Left kidney (tissue), 2 donors: ENCODE results near the gene AKNAD1. TPM values are rescaled to one million over a fixed set of nuclear protein-coding genes. Genes with fewer than 3 reads are reported as not detected.
A peak's percentile ranks its signal among the peaks of the same experiment; 100 is the strongest.
"Not testable (repeated sequence)": the region's sequence is repeated elsewhere in the genome, so short reads cannot be mapped to it uniquely, and the experiment has no call there.

Source experiments
- DNase-seq: peaks from one replicate; pipeline ENCODE4 v3.0.0-alpha.2; 2013
- polyA plus RNA-seq: library from polyadenylated mRNA; unstranded; fragments of 120-200 nt; gene quantifications from one replicate; pipeline ENCODE4 v1.2.1, GENCODE V29; 2013; ENCODE audit not compliant: insufficient read length

Gene AKNAD1
- polyA plus RNA-seq, 1 donor = not detected

DNA sequence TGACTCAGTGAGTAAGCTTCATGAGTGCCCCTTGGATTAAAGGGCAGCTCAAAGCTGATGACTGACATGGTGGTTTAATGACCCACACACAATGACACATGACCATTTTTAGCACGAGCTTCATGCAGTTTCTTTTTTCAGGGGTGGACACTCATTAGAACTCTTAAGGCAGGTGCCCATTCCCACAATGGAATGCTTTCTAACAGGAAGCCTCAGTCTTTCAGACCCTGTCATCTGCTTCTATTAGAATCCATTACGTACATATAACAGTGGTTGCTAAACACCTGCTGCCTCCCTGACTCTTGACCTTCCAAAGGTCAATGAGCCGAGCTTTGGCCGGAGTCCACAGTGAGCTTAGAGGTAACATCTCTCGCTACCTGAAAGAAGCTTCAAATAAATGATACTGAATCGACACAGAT lies 27.4 kb downstream of the AKNAD1 start:
- DNase-seq = no peak

DNA sequence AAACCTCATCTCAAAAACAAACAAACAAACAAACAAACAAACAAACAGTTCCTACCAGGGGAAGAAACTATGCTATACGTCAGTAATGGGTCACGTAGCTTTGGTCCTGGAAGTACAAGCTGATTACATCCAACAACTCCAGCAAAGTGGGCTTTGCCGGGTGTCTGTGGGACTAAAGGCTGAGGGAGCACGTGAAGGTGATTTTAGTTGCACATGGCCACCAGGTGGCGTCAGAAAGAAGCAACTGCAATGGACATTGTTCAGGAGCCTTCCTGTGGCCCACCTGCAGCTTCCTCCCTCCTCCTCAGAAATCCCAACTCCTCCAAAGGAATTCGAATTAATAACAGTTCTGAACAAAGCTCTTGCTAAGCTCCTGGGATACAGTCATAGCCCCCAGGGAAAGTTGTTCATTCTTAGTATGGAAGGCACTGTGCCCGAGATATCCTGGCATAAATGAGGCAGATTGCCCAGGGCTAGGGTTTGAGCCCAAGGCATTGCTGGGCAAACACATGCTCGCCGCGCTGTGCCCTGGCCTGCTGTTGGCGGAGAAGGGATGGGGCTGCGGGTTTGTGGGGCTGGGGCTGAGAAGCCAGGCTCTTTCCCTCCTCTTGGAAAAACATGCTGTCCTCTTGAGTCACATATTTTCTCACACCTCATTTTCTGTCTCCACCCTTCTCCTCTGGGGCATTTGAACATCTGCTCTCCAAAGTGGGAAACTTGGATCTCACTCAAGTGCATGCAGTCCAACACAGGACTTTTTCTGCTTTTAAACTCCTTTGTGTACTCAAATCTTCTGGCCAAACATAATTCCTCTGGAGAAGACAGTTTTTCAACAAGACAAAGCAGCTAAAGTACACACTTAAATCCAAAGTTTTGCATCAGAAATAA lies 28.6 kb downstream of the AKNAD1 start:
- DNase-seq = peak; percentile 74

DNA sequence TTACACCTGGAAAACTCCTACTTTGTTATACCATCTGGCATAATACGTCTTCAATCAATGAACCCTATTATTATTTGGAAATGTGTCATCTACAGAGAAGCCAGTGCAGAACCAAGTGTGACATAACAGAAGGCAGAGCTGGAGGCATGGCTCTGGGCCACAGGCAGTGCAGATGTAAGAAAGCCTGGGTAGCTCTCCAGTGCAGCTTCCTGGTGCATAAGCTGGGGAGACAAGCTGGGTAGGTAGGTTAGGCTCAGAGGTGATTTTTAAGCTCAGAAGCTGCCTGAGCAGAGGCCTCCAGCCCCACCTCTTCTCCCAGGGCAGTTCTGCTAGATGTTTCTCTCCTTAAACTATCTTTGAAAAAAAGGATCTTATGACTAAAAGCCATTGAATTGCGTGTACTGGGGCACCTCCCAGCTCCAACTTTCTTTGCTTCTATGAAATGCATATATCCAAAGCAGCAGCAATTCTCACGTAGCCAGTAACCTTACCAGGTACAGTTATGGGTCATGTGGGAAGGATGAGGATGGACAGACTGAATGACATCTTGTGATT lies 30.7 kb downstream of the AKNAD1 start:
- DNase-seq = no peak

DNA sequence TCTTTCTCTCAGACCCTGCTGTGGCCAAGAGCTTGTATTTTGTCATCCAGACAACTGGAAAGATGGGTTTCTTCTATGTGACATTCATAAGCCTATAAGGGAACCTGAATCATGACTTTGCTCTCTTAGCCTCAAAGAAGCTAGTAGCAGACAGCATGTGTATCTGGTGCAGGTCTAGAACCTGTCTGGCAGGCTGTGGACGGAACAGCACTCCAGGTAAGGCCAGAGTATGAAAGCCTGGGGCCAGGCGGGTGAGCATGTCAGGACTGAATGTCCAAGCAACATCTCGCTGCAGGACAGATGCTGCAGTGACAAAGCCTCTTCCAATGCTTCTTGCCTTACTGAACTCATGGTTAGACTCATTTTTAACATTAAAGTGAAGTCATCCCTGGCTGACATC lies 32.8 kb downstream of the AKNAD1 start:
- DNase-seq = no peak

DNA sequence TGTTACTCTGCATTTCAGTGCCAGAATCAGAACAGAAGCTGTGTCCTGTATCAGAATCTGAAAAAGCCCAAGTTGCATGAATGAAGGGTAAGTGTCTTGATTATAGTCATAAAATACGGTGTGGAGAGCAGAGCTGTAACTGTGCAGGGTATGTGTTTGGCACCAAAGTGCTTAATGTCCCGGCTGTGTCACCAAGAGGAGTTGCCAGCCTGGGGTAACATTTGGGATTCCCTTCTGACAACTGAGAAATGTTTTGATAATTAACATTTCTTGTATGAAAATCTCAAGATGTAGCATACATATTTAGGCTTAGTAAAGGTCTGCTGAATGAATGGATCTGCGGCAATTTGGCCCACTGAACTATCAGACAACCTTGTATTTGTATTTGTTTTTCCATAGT lies 33.3 kb downstream of the AKNAD1 start:
- no peak for DNase-seq

DNA sequence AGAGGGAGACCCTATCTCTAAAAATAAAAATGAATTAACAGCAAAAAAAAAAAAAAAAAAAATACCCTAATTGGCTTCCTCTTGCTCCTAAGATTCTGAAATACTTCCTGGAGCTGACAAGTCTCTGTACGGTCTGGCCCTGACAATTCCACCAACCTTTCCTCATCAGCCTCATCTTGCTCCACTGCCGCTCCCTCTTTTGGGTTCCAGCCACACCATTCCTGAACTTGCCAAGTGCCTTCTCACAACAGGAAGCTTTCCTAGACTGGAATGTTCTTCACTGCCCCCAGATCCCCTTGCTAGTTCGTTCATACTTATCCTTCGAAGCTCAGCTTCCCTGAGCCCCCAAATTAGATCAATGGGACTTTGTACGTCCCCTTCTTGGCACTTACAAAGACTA lies 37.0 kb downstream of the AKNAD1 start:
- no peak for DNase-seq

DNA sequence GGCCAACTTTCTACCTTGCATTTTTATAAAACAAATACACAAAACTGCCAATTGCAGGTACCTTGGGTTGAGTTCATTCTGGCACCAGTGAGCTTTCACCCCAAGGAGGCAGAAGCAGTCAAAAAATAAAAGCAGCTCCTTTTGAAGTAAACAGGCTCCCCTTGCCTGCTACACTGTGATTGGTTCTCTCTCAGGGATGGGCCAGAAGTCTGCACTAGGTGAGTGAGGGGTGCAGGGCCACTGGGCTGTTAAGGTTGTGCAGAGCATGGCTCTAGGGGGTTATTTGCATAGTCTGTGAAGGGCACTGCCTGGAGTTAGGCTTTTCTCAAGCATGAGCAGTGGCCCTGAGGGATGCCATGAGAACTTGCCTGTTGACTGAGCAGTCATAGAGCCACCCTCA lies 39.1 kb downstream of the AKNAD1 start:
- DNase-seq = no peak

DNA sequence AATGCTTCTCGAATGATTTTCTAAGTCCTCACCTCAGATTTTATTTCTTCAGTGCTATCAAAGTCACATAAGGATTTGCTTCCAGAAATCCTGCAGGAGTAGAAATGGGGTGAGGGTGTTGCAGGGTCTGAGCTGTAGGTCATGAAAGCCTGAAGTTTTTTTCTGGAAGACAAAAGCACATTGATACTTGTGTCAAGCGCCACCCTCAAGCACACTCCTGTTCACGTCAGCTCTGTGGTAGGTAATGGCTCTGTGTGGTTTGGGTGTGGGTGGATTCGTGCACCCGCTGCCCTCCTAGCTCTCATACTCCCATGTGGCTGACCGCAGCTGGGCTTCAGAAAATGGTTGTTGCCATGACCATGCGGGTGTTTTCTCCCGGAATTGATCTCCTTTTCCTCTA lies 39.9 kb downstream of the AKNAD1 start:
- no peak for DNase-seq

DNA sequence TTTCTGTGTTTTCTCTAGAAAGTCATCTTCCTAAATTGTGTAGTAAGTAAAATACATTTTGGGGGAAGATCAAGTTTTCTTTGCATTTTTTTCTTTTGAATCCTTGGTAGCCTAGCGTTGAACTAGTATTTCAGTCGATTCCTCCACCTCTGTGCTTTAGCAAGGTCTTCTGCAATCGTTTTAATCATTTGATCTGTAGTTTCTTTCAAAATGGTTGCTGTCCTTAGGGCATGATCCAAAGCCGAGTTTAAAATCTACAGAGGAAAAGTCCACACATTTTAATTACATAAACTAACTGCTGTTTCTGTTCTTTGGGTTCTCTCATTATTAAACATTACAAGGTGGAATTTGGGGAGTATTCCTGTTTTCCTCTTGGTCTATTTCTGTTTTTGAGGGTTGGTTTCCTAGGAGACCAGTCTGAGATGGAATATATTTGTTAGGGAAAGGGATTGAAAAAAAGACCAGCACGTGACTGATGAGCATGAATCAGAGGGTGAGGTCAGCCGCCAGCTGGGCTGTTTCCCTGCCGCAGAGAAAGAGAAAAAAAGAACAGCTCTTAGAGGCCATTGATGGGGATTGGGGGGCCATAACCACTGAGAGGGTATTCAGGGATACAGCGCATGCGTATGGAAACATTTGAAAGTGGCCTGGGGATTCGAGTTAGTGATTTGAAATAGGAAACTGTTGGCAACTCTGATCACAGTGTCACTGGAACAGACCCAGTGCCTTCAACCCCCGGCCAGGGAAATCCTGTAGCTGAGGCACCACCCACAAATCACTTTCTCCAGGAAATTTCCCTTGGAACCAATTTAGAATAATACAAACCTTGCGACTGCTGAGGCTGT lies 40.6 kb downstream of the AKNAD1 start:
- peak; percentile 81 for DNase-seq

DNA sequence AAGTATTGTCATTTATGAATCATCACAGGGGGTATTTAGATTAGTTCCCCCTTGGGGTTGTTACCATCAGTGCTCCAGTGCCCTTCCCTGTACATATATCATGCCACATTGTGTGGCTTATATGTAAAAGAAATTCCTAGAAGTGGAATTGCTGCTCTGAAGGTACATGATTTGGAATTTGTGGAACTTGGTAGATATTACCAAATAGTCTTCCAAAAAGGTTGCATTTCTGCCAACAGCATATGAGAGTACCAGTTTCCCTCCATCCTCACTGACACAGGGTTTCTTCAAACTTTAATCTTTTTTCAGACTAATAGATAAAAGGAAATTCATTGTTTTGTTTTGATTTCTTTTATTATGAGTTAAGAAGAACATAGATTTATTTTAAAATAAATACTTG lies 41.3 kb downstream of the AKNAD1 start:
- no peak for DNase-seq

DNA sequence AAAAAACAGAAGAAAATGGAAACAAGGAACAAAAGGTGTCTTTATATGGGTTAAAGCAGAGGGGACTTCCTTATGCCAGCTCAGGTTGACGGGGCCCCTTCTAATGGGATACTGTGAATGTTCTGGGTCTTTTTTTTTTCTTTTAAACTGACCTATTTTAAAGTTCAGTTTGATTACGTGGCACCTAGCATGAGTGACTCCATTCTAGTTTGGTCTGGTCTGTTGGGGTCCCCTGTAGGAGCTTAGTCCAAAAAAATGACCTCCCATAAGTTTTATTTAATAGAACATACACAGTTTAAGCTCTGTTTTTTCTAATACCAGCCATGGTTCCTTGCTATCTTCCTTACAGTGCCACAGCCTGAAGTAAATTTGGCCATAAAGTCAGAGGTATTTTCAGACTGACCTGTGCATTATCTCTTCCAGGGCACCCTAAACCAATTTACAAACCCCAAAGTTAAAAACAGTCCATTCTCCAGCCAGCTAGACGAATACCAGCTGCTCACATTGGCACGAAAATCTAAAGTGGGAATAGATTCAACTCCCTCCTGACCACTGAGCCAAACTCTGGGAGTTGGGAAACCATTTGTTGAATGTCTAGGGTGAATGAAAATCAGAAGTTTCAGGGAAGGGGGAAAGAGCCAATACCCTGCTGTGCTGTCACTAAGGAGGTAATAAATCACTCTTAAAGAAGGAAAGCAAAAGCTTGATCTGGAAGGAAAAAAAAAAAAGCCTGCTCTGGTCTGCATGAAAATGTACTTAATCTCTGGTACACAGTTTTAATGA lies 42.4 kb downstream of the AKNAD1 start:
- DNase-seq = no peak

DNA sequence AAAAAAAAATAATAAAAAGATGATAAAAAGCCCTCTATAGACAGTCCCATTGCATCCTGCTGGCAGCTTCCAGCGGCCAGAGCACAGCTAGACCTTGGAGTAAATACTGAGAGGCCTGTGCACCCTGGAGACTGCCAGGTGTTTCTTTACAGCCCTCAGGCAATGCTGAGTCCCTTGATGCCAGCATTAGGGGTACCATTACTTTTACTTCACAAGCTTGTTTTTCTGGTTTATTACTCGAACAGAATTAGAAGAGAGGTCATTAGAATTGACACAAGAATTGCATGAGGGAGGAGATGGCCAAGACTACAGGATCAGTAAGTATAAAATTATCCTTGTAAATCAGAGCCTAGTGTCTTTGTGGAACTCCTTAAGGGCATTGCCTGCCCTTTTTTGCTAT lies 43.6 kb downstream of the AKNAD1 start:
- DNase-seq = no peak

DNA sequence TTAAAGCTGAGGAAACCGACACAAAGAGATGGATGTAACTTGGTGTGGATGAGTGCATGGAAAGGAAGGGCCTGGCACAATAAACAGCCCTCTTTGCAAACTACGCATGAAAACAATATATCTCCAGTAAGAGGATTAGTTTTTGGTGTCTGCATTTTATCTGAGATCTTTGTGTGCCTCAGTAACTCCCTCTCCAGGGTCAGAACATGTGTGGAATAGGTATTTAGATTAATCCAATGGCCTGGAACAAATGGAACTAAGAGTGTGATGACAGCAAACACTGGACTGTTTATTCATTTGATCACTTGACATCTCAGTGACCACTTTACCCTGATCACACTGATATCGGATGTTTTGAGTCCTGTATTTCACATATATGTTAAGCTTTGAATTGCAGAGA lies 45.3 kb downstream of the AKNAD1 start:
- no peak for DNase-seq

DNA sequence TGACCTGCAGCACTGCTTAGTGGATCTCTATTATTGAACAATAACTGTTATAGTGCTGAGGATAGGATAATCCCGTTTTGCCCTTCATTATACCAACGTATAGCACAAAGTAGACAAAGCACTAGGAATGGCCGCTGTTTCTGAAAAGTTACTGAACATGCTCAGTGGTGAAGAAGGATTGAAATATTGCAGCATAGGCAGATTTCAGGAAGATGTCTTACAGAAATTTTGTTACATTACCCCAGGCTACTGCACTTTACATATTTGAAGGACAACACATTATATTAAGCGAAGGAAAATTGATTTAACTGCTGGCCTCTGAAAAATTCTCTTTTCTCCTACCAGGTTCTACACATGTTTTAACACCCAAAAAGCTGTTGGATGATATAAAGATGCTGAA lies 48.5 kb downstream of the AKNAD1 start:
- DNase-seq = no peak

DNA sequence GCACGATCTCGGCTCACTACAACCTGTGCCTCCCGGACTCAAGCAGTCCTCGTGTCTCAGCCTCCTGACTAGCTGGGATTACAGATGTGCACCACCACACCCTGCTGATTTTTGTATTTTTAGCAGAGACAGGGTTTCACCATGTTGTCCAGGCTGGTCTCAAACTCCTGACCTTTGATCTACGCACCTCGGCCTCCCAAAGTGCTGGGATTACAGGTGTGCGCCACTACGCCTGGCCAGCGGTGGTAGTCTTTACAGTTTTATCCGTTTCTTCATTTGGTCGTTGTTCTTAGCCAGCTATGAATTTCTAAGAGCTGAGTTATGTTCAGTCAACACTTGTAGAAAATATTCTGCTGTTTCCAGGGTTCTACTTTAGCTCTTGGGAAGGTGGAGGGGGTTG lies 53.3 kb downstream of the AKNAD1 start:
- no peak for DNase-seq

DNA sequence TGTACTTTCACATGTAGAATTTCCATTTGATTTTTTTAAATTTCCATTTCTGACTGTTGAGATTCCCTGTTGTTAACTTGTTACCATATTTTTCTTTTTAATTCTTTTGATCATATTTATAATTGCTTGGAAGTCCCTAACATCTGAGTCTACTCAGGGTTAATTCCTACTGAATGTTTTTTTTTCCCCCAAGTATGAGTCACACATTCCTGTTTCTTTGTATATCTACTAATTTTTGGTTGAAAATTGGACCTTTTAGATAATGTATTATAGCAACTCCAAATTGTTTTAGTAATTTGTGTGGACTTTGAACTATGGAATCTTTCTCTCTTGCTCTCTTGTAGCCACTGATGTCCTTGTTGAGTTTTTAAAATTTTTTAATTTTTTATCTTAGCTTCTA lies 55.8 kb downstream of the AKNAD1 start:
- no peak for DNase-seq

DNA sequence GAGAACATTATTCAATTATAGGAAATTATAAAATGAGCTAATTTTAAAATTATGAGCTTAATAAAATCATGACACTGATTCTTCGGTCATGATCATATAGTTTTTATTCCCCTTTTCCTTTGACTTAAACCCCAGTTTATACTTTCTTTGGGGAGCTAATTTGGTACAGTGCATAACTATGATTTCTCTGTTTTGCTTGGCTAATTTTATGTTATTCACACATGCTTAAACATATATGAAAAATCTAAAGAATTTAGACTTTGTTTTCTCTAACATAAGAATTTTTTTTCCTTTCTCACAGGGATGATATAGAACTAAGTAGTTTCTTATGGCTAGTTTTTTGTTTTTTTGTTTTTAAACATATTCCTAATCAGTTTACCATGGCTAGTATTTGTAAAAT lies 57.9 kb downstream of the AKNAD1 start:
- no peak for DNase-seq

DNA sequence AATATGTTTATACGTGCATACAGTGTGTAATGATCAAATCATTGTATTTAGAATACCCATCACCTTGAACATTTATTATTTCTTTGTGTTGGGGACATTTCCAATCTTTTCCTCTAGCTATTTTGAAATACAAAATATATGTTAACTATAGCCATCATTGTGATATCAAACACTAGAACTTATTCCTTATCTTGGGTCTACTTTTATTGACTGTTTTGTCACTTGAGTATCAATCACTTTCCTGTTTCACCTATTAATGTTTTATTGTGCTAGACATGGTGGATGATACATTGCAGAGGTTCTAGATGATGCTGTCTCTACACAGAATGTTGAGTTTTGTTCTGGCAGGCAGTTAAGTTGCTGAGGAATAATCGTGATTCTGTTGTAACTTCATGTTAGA lies 64.5 kb downstream of the AKNAD1 start:
- DNase-seq = no peak

DNA sequence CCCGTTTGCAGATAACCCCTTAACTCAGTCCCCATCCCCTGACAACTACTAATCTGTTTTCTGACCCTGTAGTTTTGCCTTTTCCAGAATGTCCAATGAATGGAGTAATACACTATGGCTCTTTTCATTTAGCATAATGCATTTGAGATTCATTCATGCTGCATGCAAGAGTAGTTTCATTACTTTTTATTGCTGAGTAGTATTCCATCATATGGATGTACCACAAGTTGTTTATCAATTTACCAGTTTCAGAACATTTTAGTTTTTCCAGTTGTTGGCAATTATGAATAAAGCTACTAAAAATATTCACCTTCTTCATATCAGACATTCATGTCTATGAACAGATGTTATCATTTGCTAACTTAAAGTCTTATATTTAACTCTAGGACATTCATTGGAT lies 65.1 kb downstream of the AKNAD1 start:
- DNase-seq = no peak

DNA sequence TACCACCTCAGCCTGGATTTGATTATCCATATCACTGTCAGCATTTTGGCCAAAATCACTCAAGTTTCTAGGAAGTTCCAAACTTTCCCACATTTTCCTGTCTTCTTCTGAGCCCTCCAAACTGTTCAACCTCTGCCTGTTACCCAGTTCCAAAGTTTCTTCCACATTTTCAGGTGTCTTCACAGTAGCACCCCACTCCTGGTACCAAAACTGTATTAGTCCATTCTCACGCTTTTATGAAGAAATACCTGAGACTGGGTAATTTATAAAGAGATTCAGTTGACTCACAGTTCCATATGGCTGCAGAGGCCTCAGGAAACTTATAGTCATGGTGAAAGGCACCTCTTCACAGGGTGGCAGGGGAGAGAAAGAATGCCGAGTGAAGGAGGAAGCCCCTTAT lies 71.0 kb downstream of the AKNAD1 start:
- DNase-seq = no peak

DNA sequence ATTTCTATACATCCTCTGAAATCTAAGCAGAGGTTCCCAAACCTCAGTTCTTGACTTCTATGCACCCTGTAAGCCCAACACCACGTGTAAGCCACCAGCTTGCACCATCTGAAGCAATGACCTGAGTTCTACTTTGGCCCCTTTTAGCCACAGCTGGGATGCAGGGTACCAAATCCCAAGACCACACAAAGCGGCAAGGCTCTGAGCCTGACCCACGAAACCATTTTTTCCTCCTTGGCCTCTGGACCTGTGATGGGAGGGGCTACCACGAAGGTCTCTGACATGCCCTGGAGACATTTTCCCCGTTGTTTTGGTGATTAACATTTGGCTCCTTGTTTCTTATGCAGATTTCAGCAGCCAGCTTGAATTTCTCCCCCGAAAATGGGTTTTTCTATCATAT lies 71.6 kb downstream of the AKNAD1 start:
- DNase-seq = no peak

DNA sequence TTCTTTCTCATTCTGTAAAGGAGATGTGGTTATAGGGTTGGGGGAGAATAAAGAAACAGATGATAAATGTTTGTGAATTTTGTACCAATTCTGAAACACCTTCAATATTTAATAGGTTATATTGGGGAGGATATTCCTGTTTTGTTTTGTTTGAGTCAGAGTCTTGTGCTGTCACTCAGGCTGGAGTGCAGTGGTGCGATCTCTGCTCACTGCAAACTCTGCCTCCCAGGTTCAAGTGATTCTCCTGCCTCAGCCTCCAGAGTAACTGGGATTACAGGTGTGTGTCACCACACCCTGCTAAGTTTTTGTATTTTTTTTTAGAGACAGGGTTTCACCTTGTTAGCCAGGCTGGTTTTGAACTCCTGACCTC lies 75.3 kb downstream of the AKNAD1 start:
- not testable (repeated sequence) for DNase-seq
